ENCODE data around the gene SRPX.

SRPX gene

DNA sequence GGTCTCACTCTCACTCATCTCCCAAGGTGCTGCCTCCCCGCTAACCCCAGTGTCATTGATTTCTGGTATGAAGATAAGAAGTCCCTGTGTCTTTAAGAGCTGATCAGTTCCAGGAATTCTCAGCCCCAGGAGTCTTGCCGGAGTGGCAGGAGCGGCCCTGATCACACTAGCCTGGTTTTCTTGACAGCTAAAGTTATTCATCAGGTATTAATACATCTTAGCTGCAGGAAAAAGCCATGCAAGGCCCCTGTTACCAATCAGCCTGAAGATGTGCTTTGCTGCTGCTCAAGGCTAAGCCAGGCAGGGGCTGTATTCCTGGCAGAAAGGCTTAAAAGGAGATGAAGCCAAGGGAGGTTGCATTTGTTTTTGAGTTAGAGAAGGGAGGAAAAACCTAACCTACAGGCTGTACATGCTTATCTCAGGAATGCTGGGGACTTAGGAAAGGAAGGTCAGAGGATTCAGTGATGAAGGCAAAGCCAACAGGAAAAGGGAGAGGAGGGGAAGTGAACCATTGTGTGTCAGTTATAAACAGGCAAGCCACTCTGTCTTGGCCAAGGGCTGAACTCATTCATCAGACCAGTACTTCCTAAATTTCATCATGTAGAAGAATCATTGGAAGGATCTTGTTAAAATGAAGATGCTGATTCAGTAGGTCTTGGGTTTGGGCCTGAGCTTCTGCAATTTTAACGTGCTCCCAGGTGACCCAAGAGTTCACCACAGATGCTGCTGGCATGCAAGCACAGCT is 8.6 kb downstream of the SRPX start:
- no peak for DNase-seq (ENCODE audit: low spot score)

DNA sequence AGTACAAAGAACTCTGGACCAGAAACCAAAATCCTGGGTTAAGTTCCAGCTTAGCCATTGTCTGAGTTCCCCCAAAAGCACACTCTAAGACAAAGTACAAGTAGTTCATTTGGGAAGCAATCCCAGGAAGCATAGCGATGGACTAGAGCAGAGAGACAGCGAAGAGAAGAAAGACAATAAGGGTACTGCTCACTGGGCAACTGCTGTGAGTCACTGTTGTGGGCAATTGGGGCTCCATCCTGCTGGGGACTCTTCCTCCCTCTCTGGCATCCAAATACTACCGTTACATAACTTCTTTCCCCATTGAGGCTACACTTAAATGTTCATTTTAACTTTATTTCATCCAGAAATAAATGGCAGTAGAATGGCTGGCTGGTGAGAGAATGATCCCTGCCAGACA is 14.1 kb downstream of the SRPX start:
- DNase-seq (ENCODE audit: low spot score) = no peak

DNA sequence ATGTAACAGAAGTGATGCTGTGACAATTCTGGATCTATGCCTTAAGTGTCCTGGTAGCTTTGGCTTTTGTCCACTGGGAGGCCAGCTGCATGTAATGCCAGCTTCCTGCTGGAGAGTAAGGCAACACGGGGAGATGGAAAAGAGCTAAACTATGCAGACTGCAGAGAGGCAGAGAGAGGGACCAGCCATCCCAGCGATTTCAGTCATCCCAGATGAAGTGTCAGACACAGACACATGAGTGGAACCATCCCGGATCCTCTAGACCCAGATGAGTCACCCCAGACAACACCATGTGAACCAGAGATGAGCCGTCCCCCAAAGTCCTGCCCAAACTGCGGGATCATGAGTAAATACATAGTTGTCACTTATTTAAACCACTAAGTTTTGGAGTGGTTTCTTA is 14.6 kb downstream of the SRPX start:
- no peak for DNase-seq (ENCODE audit: low spot score)

DNA sequence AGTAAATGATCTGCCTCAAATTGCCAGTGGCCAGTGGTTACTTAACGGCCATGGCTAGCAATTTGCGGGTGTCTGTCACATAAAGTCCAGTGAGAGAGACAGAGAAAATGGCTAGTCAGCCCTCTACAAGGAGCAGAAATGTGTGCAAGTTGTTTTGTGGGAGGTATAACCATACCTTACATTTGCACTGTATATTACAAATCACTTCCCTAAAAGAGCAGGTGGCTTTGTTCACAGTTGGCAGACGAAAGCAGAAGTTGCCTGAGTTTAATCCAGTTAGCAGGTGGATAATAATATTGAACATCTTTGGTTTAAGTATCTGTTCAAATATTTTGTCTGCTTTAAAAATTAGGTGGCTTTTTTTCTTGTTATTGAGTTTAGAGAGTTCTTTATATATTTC is 15.6 kb downstream of the SRPX start:
- DNase-seq (ENCODE audit: low spot score) = peak; percentile 60

DNA sequence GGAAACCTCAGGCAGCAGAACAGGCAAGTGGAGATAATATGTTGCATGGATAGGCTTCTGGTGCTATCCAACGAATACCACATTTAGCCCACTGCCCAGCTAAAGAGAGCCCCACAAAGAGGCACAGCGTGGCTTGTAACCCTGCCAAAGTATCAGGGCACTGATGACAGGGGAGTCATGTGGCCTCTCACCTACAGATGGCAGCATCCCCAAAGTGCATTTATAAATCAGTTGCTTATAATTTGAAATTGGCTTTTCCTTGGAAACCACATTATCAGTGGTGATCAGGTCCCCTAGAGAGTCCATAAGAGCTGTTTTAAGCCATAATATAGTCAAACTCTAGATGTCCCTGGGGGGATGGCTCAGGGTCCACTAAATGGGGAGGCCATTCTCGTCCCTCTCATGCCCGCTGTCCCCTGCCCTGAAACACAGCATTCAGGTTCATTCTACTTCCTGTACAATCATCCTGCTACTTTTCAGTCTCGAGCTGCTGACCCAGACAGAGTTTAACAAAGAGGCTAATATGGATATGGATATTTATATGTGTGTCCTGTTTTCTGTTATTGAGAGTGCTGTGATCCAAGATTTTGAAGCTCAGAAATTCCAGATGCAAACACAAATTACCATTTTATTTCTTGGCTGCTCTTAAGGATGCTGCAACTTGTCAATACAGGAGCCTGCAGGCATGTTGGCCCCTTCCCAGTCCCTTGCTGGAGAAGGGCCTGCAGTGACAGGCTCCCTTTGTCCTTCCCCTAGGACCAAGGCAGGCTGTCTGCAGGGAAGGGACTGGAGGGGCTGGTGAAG is 28.5 kb downstream of the SRPX start:
- DNase-seq (ENCODE audit: low spot score) = peak; percentile 43

DNA sequence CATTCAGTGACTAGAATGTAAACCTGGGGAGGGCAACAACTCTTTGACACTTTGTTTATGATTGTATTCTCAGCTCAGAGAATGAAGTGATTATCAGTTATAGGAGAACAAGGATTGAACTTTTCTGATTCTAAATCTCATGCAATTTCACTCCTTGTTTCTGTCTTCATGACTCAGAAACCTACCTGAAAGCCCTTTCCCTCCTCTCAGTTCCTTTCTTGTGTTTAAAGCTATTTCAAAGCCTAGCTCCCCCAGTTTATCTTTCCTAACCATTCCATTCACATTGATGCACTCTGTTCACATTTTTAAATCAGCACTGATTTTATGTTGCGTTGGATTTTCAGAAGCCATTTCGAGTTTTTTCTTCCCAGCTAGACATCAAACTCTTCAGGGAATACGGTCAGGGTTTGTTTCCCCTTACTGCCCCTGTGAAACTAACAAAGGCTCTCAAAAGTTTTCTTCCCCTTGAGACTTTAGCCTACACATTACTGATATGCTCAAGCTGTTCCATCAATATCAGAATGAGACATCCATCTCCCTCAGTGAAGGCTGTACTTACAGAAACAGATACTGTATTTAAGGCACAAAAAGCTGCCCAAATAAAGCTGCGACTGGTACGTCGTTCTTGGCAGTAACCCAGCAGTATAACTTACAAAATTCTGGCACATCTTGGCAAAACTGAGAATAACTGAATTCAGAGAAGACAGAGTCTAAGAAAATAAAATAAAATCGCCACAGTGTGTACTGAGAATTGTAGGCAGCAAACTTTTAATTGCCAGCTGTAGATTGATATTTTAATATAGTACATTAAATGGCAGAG is 31.0 kb downstream of the SRPX start:
- no peak for DNase-seq (ENCODE audit: low spot score)

DNA sequence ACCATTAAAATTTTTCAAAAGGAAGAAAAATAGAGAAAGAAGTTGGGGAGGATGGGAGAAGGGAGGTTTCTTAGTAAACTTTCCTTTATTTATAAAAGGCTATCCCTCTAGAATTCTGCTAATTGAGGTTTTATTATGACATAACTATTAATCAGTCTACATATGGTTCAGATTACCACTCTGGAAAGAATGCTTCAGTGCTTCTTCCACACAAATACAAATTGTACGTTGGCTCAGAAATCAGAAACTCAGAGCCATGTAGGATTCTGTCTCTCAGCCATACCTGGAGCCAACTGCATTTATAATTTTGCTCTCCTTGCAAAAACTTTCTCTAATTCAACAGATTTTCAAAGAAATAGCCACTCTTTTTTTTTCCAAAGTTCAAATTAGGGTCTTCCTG is 37.1 kb downstream of the SRPX start:
- no peak for DNase-seq (ENCODE audit: low spot score)

DNA sequence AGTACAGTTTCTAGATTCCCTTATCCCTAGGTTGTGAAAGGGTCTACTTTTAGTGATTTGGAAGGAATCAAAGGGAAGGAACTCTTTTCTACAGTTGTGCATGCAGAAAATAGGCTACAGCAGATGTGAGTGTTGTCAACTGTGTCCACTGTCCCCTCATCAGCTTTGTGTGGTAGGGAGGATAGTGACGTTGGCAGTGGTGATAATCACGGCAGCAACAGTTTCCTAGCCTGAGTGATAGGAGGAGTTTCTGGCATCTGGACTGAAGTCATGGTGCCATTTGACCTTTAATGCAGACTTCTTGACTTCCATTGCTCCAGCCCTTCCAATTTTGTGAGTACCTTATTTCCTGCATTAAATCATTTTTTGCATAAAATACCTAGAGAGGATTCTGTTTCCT is 39.3 kb downstream of the SRPX start:
- DNase-seq (ENCODE audit: low spot score) = no peak

DNA sequence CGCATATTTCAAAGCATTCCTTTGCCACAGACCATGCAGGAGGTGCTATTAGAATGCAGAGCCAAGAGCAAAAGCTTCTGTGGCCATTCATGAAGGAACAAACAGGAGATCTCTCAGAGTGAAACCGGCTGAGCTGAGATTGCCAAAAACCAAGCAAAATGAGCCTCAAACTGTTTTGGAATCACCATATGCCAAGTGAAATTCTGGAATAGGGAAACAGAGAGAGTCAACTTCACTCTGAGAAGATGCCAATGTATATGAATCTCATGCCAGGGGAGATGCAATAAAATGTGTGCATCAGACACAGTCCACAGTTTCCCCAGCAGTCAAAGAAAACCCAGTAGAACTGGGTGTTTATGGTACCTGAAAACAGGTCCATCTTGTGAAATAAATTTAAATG is 42.3 kb downstream of the SRPX start:
- DNase-seq (ENCODE audit: low spot score) = no peak

DNA sequence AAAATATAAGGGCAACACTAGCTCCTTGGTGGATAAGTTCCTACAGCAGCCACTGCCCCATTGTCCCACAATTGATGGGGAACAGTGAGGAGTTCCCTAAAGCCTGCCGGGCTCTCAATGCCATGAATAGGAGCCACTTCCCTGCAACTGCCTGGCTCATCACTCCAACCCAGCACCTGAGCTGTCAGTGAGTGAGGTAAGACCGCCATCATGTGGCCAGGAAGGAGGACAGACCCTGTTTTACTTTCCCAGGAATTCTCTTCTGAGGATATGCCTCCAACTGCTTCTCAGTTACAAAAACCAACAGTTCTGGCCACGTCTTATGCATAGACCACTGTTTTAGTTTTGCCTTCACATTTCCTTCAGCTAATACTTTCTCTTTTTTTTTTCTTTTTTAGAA is 45.5 kb downstream of the SRPX start:
- DNase-seq (ENCODE audit: low spot score) = peak; percentile 39

DNA sequence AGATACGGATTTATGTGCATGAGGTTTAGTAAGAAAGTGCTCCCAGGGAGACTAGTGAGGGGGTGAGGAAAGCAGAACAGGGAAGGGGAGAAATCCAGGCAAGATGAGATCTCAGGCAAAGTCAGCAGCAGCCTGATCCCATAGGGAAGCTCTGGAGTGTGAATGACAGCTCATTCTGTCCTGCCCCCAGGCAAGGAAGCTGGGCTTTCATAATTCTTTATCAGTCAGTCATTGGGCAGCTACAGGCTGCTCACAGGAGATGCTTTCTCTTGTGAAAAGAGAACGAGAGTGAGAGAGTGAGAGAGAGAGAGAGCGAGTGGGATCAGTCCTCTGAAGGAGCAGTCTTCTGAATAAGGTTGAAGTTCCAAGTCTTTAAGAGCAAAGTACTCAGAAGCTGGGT is 48.1 kb downstream of the SRPX start:
- no peak for DNase-seq (ENCODE audit: low spot score)

DNA sequence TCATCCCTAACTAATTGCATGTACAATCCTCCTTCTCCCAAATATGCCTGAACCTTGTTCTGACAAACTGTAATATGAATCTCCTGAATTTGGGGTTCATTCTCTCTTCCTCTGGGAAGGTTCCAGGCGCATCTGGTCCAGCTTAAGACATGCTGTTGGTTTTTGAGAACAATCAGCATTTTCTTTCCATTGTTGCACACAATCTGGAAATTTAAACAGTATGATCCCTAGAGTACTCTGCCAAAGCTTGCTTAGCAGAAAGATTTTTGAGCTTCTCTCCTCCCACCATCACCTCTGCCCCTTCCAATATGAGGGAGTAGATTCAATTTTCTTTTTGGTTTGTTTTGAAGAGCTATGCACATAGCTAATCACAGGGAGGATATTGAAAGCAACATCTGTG is 50.1 kb downstream of the SRPX start:
- no peak for DNase-seq (ENCODE audit: low spot score)

DNA sequence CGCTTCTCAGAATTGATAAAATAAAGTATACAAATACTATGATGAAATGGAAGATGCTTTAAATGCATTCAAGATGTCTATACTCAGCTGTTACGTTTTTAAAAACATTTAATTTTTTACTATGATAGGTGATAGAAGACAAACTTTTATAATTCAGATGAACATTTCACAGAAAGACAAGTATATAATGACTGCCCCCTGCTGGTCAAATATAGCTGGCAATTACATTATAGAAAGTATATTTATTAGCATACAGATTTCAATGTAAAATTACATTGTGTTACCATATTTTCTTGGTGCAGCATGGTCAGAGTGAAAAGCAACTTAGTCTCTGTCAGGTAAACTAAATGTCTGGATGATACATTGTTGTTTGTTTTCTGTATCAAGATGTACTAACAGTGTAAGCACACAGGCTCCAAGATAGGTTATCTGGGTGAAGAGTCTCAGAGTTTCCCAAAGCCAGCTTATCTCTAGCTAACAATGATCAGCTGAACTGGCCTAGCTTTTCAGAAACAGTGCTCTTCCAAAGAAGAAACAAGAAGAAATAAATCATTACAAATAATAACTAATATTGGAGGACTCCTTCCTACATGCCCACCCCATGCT is 54.1 kb downstream of the SRPX start:
- DNase-seq (ENCODE audit: low spot score) = peak; percentile 46

DNA sequence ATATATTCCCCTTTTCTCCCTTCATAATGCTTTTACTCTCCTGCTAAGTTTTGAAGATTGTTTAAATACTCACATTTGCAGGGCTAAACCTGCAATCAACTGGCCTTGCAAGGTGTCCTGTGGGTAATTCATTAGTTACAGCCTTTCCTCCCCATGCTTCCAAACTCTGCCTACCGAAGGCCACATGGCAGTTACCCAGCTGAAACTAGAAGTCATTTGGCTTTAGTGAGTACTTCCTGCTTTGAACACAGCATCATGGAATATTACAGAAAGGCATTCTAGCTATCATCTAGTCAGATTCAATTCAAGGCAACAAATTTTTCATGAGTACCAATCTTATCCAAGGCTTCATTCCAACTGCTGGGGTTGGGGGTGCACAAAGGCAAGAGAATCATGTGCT is 55.6 kb downstream of the SRPX start:
- no peak for DNase-seq (ENCODE audit: low spot score)

DNA sequence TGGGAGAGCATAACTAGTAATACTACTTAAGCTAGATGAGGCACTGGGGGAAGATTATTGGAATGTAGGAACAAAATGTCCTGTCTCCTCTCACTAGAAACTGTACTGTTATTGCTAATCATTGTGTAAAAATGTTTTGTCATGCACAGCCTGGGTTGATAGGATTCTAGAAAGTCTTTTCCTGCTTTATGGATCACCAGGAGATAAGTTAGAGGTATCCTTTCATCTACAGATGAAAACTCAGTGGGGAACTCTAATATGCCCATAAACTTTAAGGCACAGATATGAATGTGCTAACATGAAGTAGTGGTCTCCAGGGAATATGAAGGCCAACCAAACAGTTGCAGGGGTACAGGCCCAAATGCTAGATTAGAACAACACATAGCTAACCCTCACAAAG is 57.5 kb downstream of the SRPX start:
- no peak for DNase-seq (ENCODE audit: low spot score)

DNA sequence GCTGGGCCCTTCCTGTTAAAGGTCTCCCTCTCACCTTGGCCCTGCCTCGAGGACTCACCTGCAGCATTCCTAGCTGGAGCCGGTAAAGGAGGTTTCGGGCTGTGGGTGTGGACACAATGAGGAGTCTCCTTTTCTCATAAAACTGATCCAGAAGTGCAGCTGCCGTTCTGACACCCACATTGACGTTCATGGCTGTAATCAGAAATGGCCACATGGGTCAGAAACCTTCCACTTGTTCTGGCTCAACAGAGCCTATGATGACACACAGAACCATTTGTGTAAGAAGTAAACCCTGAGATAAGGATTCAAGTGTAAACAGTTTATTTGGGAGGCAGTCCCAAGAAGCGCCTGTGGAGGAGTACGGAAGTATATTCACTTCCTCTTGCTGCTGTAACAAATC is 63.8 kb downstream of the SRPX start:
- DNase-seq (ENCODE audit: low spot score) = no peak

DNA sequence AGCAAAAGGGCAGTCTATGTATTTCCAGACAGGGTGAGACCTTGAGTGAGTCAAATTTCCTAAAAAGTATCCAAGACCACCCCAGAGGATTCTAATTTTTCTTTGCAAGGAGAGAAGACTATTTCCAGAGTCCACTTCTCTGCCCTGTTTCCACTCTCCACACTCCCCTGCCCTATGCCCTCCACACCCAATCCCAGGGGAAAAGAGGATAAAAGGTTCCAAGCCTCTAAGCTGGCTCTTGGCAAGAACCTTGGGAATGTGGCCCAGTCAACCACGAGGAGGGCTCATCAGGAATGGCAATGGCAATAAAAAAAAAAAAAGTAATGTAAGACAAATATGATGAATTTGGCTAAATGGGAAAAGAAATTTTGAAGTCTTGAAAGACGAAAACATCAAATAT is 65.9 kb downstream of the SRPX start:
- no peak for DNase-seq (ENCODE audit: low spot score)

DNA sequence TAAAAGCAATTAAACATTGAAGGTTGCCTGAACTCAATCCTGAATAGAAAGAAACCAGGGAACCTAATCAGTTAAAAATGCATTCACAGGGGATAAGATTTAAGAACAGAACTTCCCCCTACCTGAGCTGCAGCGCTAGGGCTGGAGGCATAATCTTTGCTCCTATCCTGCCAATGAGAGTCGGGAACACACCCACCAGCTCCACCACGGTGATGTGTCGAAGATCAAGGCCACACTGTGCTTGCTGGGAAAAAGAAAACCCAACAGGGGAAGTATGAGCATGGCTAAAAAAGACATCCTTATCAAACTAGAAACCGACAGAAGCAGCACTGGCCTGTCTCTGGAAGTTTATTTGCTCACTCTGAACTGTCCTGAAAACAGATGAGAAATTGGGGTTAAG is 66.3 kb downstream of the SRPX start:
- no peak for DNase-seq (ENCODE audit: low spot score)

DNA sequence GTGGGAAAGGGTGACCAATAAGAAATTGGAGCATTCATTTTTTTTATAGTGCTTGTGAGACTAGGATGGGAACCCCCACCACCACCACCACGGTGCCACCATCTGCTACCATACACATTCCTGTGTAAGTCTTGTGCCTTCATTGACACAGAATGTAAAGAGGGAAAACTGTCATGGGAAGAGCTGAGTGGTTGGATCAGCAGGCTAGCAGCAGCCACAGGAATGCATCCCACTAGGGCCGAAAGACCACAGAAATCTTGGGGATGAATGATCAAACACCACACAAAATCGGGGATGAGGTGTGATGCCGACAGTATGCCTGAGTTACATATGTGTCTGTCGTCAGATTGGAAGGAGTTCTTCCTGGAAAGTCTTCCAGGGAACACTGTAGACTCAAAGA is 69.2 kb downstream of the SRPX start:
- DNase-seq (ENCODE audit: low spot score) = no peak

DNA sequence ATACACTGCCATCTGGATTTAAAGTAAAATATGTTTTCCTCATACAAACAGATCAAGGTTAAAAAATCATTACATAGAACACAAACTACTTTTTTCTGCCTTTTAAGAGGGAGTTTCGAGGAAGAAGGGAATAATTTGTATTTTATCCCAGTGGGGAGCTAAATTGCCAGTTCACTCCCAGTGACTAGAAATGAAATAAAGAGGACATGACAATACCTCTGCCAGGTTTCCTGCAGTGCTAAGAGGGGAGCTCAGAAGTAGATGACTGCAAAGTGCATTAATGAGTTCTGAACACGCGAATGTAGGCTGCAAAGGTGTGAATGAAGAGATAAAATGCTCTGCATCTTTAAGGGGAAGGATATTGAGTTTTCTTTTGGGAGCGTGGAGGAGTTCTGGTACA is 69.7 kb downstream of the SRPX start:
- DNase-seq (ENCODE audit: low spot score) = no peak

DNA sequence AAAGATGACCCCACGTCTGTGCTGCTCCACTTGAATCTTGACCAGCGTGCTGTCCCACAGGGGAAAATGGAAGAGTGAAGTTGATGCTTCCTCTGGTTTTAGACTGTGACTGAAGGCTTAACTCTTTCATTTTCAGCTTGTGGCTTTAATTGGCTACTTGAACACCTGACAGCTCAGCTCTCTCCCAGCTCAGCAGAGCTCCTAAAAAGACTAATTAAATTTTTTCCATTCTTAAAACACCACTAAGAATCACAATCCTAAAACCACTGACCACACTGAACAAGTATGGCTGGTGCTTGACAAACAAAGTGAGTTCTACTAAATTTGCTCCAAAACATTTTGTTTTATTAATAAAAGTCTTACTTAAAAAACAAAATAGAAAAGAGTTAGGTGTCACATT is 71.7 kb downstream of the SRPX start:
- DNase-seq (ENCODE audit: low spot score) = no peak

DNA sequence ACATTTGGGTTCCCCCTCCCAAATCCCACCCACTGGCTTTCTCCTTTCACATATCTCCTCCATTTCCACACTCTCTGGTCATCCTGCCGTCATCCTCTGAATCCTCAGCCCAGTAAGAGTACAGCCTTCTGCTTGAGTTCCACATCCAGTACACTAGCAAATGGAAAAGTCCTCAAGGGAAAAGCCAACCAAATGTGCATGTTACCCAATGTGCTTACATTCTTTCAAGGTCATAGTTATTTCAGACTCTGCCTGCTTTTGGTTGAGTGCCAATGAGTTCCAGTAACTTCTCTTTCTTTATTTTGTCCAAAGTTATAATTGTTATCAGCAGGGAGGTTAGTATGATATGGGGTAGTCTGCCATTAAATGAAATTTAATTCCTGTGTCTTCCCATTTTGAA is 78.1 kb downstream of the SRPX start:
- no peak for DNase-seq (ENCODE audit: low spot score)

DNA sequence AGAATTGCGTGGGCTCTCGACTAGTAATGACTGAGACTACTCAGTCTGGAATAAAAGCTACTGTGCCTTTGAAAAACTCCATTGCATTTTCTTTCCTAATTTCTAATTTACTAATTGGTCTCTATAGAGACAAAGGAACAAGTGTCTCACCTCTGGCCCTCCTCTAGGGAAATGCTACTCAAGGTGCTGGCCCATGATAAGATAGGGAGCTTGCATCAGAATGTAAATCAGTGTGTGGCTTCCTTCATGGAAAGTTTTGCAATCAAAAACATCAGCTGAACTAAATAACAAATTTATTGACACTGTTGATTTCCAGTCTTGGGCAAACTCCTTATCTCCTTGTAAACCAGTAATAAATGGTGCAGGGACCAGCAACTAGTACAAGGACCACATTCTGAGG is 81.8 kb downstream of the SRPX start:
- DNase-seq (ENCODE audit: low spot score) = no peak

All from NAMALWA (cell line).